Measurements from ENCODE around the gene VASN. TPM values are rescaled to one million over a fixed set of nuclear protein-coding genes. Genes with fewer than 3 reads are reported as not detected.

VASN gene
- total RNA-seq, 1 experiment from 2014 or later, result 5.4 TPM

DNA sequence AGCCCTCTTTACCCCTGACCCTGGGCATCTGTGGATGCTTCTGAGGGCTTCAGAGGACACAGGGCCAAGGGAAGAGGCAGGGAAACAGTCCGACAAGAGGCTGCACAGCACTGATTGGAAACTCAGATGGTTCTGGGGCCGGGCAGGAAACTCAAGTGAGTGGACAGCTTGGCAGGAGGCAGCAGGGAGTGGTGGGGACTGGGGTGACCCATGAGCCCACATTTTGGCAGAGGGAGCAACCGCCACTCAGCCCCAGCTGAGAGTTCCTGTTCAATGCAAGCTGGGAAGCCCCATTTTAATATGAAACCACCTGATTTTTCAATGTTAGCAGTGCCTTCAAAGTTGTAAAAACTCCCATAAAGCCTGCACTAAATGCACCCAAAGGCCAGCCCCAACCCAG is 1.5 kb upstream of the VASN start:
- BruUV-seq (replicated peaks), result no TSS peak
- intact Hi-C loops (cut with micrococcal nuclease; ENCODE audit: unreplicated experiment), result no loop called here
- TF ChIP-seq, protein P1, sequence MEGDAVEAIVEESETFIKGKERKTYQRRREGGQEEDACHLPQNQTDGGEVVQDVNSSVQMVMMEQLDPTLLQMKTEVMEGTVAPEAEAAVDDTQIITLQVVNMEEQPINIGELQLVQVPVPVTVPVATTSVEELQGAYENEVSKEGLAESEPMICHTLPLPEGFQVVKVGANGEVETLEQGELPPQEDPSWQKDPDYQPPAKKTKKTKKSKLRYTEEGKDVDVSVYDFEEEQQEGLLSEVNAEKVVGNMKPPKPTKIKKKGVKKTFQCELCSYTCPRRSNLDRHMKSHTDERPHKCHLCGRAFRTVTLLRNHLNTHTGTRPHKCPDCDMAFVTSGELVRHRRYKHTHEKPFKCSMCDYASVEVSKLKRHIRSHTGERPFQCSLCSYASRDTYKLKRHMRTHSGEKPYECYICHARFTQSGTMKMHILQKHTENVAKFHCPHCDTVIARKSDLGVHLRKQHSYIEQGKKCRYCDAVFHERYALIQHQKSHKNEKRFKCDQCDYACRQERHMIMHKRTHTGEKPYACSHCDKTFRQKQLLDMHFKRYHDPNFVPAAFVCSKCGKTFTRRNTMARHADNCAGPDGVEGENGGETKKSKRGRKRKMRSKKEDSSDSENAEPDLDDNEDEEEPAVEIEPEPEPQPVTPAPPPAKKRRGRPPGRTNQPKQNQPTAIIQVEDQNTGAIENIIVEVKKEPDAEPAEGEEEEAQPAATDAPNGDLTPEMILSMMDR (conservative IDR thresholded peaks at IDR 0.05; ENCODE audit: low read depth, low read length), result no peak
- no peak for TF ChIP-seq EZH2 (IDR thresholded peaks at IDR 0.05; ENCODE audit: borderline replicate concordance, low read depth, low read length, poor library complexity, severe bottlenecking)
- Histone ChIP-seq H3K4me1 (ENCODE audit: insufficient read depth, low read length, poor library complexity, severe bottlenecking) (peaks cover 30% of the 10 kb centered on the region), H3K9me3 (ENCODE audit: low read depth, low read length, poor library complexity, severe bottlenecking) (no peaks in the 10 kb centered on the region), H3K4me3 (ENCODE audit: low read depth, low read length, poor library complexity, severe bottlenecking) (no peak overlapping the region), H3K36me3 (ENCODE audit: insufficient read depth, low read length, poor library complexity, severe bottlenecking) (no peaks in the 10 kb centered on the region), H3K27me3 (replicated peaks; ENCODE audit: insufficient read depth, low read depth, low read length, poor library complexity) (no peaks in the 10 kb centered on the region), H3K27ac (ENCODE audit: low read depth, low read length, poor library complexity, severe bottlenecking) (no peak overlapping the region)
- CTCF ChIA-PET, result no interaction called here
- POLR2A ChIA-PET (ENCODE audit: low non-redundant PET), result no interaction called here
- no peak for DNase-seq (ENCODE audit: low spot score)

DNA sequence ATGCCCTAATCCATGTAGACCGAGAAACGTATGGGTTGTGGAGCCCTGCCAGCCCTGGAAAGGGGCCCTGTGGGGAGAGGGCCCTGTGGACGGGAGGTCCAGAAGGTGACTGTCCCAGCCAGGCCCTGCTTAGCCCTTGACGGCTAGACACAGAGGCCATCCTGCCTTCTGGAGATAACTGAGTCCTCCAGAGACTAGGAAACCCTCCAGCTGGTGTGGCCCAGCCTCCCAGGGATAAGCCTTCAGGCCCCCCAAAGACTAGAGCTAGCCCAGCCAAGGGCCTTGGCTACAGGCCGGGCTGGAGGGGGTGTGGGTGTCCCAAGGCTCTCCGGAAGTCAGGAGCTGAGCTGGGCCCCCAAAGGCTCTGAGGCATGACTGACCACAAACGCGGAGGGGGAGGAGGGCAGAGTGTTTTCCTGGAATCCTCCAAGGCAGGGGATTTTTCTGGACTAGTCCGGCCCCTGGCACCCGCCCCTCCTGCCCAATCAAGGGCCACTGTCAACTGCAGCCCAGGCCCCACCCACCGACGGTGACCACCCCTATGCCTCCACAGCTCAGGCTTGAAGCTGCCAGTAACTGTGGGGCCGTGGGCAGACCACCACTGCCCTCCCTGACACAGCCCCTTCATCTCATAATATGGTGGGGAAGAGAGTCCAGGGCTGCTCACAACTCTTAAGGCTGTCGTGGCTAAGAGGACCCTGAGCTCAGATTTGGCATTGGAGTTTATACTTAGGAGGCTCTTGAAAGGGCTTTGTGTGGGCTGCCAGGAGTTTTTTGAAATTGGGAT is 885 bp upstream of the VASN start:
- H3K4me1 ChIP-seq (ENCODE audit: insufficient read depth, low read length, poor library complexity, severe bottlenecking), result peaks cover 31% of the 10 kb centered on the region
- no peaks in the 10 kb centered on the region for H3K36me3 ChIP-seq (ENCODE audit: insufficient read depth, low read length, poor library complexity, severe bottlenecking)
- no peak overlapping the region for H3K27ac ChIP-seq (ENCODE audit: low read depth, low read length, poor library complexity, severe bottlenecking)
- no peak overlapping the region for H3K4me3 ChIP-seq (ENCODE audit: low read depth, low read length, poor library complexity, severe bottlenecking)
- H3K9me3 ChIP-seq (ENCODE audit: low read depth, low read length, poor library complexity, severe bottlenecking), result no peaks in the 10 kb centered on the region
- ChIA-PET CTCF (no interaction called here), POLR2A (ENCODE audit: low non-redundant PET) (no interaction called here)
- no TSS peak for BruUV-seq (replicated peaks)
- DNase-seq (ENCODE audit: low spot score), result no peak
- no peak for TF ChIP-seq EZH2 (IDR thresholded peaks at IDR 0.05; ENCODE audit: borderline replicate concordance, low read depth, low read length, poor library complexity, severe bottlenecking)
- TF ChIP-seq, protein P1 (conservative IDR thresholded peaks at IDR 0.05; ENCODE audit: low read depth, low read length), result no peak
- intact Hi-C loops (cut with micrococcal nuclease; ENCODE audit: unreplicated experiment), result no loop called here
- no peaks in the 10 kb centered on the region for H3K27me3 ChIP-seq (replicated peaks; ENCODE audit: insufficient read depth, low read depth, low read length, poor library complexity)

DNA sequence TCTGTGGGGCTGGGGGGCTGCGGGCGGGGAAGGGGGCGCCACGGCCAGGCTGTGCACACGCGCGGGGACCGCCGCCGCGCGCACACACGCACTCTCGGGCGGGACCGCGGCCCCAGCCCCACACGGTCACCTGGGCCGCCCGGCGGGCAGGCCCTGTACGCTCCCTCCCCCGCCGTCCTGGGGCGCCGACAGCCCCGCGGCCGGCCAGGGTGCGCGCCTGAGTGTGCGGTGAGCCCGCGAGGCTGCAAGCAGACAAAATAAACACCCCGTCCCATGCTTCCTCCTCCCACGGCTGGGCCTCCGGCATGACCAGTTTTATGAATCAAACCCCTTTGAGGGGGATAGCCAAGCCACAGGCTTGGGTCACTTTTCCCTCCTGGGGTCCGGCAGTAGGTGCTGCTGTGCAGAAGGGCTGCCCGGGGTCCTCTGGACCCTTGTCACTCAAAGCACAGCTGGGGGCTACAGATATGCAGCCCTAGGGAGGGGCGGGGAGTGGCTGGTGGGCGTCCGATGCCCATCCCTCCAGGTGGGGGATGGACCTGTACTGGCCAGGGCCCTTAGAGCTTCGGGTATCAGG is 441 bp downstream of the VASN start:
- Histone ChIP-seq H3K4me1 (ENCODE audit: insufficient read depth, low read length, poor library complexity, severe bottlenecking) (peaks cover 31% of the 10 kb centered on the region), H3K36me3 (ENCODE audit: insufficient read depth, low read length, poor library complexity, severe bottlenecking) (no peaks in the 10 kb centered on the region), H3K4me3 (ENCODE audit: low read depth, low read length, poor library complexity, severe bottlenecking) (peak overlapping the region; percentile 68), H3K27me3 (replicated peaks; ENCODE audit: insufficient read depth, low read depth, low read length, poor library complexity) (no peaks in the 10 kb centered on the region), H3K27ac (ENCODE audit: low read depth, low read length, poor library complexity, severe bottlenecking) (peak overlapping the region; percentile 58), H3K9me3 (ENCODE audit: low read depth, low read length, poor library complexity, severe bottlenecking) (no peaks in the 10 kb centered on the region)
- POLR2A ChIA-PET (ENCODE audit: low non-redundant PET), result no interaction called here
- intact Hi-C loops (cut with micrococcal nuclease; ENCODE audit: unreplicated experiment), result no loop called here
- BruUV-seq (replicated peaks), result no TSS peak
- CTCF ChIA-PET, result no interaction called here
- no peak for DNase-seq (ENCODE audit: low spot score)
- TF ChIP-seq EZH2 (IDR thresholded peaks at IDR 0.05; ENCODE audit: borderline replicate concordance, low read depth, low read length, poor library complexity, severe bottlenecking), result no peak
- TF ChIP-seq, protein P1 (conservative IDR thresholded peaks at IDR 0.05; ENCODE audit: low read depth, low read length), result no peak

All from A673 (cell line).